ENCODE data around the gene CDC14A.

- TF ChIP-seq POLR2A (IDR thresholded peaks at IDR 0.05) = no peak
- TF ChIP-seq CTCF (IDR thresholded peaks at IDR 0.05) = no peak
Measured at GRCh38 chr1:100323419-100324106, 28.7 kb upstream of the CDC14A start.

Data from tibial nerve (tissue), 3 donors.